HepG2 (cell line): ENCODE results near the gene VWA3B.

Experiments
- IRX3 ChIP-seq: sonication (generic); formaldehyde crosslinking; IDR thresholded peaks from 2 replicates; pipeline ENCODE4 v1.8.1; 2023; ENCODE audit warnings: mild to moderate bottlenecking, low read depth, missing genetic modification reagents, borderline replicate concordance
- JUNB ChIP-seq: sonication (generic); formaldehyde crosslinking; IDR thresholded peaks from 2 replicates; pipeline ENCODE4 v1.8.0; 2022; ENCODE audit warnings: missing genetic modification reagents, mild to moderate bottlenecking, borderline replicate concordance
- KLF9 ChIP-seq: IDR thresholded peaks from 2 replicates; pipeline ENCODE4 v1.6.1; 2016; ENCODE audit warnings: low read depth
- MEF2D ChIP-seq: sonication (generic); formaldehyde crosslinking; IDR thresholded peaks from 2 replicates; pipeline ENCODE4 v1.5.1; 2020; ENCODE audit warnings: mild to moderate bottlenecking, missing genetic modification reagents
- RAD21 ChIP-seq: fragments of 450-650 bp; formaldehyde crosslinking; IDR thresholded peaks from 2 replicates; pipeline ENCODE4 v1.5.0; 2020; ENCODE audit warnings: mild to moderate bottlenecking
- SRF ChIP-seq: IDR thresholded peaks from 2 replicates; pipeline ENCODE4 v1.6.1; 2011; ENCODE audit warnings: mild to moderate bottlenecking, low read depth, low read length, moderate library complexity
- TF ChIP-seq, protein P1 (sequence below): sonication (generic); formaldehyde crosslinking; conservative IDR thresholded peaks from 2 replicates; pipeline ENCODE4 v1.4.0; 2020; ENCODE audit warnings: missing genetic modification reagents
- TF ChIP-seq, protein P2 (sequence below): fragments of 450-650 bp; IDR thresholded peaks from 2 replicates; pipeline ENCODE4 v1.6.1; 2017
- TF ChIP-seq, protein P3 (sequence below): sonication (generic); formaldehyde crosslinking; IDR thresholded peaks from 2 replicates; pipeline ENCODE4 v1.4.0; 2020; ENCODE audit warnings: missing genetic modification reagents
- TF ChIP-seq, protein P4 (sequence below): sonication (generic); formaldehyde crosslinking; IDR thresholded peaks from 2 replicates; pipeline ENCODE4 v1.5.0; 2020; ENCODE audit warnings: mild to moderate bottlenecking, missing genetic modification reagents, moderate library complexity
- TF ChIP-seq, protein P5 (sequence below): sonication (generic); formaldehyde crosslinking; IDR thresholded peaks from 2 replicates; pipeline ENCODE4 v1.4.0; 2020; ENCODE audit warnings: missing genetic modification reagents, mild to moderate bottlenecking, borderline replicate concordance

DNA sequence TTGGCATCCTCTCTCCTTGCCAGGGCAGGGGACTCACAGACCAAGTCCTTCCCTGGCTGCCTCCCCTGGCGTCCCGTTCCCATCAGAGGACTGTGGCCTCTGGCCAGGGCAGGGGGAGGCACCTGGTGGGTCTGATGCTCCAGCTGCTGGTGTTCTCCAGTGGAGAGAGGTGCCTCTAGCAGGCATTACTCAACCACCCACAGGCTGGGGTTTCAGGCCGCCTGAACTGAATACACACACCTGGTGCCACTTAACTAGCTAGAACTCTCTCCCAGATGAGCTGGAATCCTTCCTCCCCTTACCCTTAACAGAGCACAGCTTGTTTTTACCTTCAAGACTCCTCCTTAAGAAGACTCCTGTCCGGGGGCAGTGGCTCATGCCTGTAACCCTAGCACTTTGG is 221.6 kb downstream of the VWA3B start:
- TF ChIP-seq SRF (no peak), MEF2D (CRISPR knock-in tag) (no peak), IRX3 (CRISPR knock-in tag) (no peak), JUNB (CRISPR knock-in tag) (no peak), RAD21 (CRISPR knock-in tag) (no peak), KLF9 (CRISPR knock-in tag) (no peak)
- TF ChIP-seq, protein P1, sequence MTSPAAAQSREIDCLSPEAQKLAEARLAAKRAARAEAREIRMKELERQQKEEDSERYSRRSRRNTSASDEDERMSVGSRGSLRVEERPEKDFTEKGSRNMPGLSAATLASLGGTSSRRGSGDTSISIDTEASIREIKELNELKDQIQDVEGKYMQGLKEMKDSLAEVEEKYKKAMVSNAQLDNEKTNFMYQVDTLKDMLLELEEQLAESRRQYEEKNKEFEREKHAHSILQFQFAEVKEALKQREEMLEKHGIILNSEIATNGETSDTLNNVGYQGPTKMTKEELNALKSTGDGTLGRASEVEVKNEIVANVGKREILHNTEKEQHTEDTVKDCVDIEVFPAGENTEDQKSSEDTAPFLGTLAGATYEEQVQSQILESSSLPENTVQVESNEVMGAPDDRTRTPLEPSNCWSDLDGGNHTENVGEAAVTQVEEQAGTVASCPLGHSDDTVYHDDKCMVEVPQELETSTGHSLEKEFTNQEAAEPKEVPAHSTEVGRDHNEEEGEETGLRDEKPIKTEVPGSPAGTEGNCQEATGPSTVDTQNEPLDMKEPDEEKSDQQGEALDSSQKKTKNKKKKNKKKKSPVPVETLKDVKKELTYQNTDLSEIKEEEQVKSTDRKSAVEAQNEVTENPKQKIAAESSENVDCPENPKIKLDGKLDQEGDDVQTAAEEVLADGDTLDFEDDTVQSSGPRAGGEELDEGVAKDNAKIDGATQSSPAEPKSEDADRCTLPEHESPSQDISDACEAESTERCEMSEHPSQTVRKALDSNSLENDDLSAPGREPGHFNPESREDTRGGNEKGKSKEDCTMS (CRISPR knock-in tag) = no peak
- TF ChIP-seq, protein P2, sequence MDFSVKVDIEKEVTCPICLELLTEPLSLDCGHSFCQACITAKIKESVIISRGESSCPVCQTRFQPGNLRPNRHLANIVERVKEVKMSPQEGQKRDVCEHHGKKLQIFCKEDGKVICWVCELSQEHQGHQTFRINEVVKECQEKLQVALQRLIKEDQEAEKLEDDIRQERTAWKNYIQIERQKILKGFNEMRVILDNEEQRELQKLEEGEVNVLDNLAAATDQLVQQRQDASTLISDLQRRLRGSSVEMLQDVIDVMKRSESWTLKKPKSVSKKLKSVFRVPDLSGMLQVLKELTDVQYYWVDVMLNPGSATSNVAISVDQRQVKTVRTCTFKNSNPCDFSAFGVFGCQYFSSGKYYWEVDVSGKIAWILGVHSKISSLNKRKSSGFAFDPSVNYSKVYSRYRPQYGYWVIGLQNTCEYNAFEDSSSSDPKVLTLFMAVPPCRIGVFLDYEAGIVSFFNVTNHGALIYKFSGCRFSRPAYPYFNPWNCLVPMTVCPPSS = no peak
- TF ChIP-seq, protein P3, sequence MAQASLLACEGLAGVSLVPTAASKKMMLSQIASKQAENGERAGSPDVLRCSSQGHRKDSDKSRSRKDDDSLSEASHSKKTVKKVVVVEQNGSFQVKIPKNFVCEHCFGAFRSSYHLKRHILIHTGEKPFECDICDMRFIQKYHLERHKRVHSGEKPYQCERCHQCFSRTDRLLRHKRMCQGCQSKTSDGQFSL = no peak
- TF ChIP-seq, protein P4, sequence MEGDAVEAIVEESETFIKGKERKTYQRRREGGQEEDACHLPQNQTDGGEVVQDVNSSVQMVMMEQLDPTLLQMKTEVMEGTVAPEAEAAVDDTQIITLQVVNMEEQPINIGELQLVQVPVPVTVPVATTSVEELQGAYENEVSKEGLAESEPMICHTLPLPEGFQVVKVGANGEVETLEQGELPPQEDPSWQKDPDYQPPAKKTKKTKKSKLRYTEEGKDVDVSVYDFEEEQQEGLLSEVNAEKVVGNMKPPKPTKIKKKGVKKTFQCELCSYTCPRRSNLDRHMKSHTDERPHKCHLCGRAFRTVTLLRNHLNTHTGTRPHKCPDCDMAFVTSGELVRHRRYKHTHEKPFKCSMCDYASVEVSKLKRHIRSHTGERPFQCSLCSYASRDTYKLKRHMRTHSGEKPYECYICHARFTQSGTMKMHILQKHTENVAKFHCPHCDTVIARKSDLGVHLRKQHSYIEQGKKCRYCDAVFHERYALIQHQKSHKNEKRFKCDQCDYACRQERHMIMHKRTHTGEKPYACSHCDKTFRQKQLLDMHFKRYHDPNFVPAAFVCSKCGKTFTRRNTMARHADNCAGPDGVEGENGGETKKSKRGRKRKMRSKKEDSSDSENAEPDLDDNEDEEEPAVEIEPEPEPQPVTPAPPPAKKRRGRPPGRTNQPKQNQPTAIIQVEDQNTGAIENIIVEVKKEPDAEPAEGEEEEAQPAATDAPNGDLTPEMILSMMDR (CRISPR knock-in tag) = no peak
- TF ChIP-seq, protein P5, sequence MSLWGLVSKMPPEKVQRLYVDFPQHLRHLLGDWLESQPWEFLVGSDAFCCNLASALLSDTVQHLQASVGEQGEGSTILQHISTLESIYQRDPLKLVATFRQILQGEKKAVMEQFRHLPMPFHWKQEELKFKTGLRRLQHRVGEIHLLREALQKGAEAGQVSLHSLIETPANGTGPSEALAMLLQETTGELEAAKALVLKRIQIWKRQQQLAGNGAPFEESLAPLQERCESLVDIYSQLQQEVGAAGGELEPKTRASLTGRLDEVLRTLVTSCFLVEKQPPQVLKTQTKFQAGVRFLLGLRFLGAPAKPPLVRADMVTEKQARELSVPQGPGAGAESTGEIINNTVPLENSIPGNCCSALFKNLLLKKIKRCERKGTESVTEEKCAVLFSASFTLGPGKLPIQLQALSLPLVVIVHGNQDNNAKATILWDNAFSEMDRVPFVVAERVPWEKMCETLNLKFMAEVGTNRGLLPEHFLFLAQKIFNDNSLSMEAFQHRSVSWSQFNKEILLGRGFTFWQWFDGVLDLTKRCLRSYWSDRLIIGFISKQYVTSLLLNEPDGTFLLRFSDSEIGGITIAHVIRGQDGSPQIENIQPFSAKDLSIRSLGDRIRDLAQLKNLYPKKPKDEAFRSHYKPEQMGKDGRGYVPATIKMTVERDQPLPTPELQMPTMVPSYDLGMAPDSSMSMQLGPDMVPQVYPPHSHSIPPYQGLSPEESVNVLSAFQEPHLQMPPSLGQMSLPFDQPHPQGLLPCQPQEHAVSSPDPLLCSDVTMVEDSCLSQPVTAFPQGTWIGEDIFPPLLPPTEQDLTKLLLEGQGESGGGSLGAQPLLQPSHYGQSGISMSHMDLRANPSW = no peak
